Activated T-helper 1 cell treated with anti-CD3 and anti-CD28 coated beads, Interleukin-2, amount 50 U/mL, for 16 hours (primary cell): ENCODE data around the gene DMRT3.

ENCODE experiments used
- DNase-seq, 2 donors: peaks; one replicate each; pipeline ENCODE4 v3.0.0-alpha.2; 2020; ENCODE audit warnings: low read depth in 1 of 2, low spot score in 1 of 2

Gene DMRT3

DNA sequence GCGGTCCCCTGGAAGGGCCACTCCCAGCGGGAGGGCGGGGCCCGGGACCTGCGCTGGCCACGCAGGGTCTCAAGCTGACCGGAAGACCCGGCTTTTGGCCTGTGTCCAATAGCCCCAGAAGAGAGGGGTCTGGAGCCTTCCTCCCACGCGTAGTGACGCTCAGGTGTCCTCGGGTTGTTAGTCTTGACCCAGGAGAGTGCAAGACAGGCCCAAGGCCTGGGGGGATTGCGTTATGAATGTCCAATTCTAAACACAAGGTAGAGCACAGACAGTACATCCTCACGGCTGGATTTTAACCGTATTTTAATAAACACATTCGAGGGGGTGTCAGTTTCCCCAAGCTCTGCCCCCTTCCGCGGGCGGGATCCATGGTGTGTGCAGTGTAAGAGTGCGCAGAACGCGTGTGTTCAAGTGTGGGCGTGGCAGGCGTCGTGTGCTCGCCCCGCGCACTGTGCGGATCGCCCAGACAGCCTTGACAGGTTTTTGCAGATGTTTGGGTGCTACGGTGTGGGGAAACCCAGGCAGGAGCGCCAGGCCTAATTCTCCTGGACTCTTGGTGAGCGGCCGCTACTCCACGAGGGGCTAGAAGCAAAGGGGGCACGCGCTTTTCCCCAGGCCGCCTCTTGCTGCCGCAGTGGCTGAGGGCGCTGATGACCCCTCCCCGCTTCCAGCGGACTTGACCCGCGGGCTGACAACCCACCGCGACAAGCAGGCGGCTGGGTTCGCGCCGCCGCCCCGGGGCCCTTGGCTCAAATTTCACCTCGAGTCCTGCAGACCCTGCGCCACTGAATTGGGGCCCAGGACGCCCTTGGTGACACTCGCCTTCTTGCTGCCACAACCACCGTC lies 6.1 kb upstream of the DMRT3 start:
- DNase-seq: no peak

DNA sequence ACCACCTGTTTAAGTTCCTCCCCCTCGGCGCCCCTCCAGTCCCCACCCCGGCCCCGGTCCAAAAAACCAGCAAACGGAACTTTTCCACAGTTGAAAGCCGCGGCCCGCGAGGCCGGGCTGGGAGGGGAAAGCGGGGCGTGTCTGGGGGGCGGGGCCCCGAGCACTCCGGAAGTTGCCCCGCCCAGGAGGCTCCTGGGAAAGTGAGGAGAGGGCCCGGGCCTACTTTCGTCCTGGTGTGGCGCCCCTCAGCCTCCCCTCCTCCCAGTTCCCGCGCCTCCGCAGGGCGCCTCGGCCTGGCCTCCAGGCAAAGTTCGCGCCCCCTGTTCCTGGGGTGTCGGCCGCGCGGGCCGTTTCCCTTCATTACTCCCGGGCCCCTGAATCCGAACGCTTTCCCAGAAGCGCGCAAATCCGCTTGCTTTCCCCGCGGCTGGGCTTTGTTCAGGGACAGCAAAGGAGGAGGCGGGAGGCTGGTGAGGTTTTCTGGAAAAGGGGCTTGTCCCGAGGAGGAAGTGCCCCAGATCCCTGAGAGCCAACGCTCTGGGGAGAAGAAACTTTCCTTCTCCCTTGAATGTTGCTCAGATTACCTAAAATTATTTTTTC lies 4.5 kb upstream of the DMRT3 start:
- DNase-seq: no peak

DNA sequence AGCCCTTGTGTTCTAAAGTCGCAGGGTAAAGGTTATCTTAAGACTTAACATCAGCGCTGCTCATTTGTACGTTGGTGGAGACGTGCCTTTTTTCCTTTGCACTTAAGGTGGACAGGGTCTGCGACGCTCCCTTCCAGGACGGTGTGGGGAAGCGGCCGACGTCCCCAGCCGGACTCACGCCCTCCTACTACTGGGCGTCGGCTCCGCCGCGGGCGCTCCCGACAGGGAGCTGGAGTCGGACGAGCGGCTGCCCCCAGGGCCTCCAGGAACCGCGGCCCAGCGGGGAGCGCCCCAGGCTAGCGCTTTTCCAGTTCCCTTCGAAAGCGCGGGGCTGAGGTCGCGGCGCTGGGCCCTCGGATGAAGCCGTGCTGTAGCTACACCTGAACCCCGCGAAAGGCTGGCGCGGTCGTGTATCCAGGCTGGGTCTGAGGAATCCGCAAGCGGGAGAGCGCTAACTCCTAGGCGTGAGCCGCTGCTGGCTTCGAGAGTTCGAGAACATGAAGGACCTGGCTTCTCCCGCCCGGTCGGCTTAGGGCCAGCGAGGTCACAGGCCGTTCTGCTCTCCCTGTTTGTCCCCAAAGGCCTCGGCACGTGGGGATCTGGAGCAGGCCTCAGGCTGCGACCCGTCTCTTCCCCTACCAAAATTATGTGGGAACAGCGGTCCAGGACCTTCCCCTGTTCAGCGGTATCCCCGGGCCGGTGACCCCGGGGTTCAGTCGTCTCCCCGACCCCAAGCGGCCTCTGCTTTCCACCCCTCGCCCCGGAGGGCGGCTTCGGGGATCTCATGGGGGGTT lies 3.8 kb upstream of the DMRT3 start:
- no peak for DNase-seq

DNA sequence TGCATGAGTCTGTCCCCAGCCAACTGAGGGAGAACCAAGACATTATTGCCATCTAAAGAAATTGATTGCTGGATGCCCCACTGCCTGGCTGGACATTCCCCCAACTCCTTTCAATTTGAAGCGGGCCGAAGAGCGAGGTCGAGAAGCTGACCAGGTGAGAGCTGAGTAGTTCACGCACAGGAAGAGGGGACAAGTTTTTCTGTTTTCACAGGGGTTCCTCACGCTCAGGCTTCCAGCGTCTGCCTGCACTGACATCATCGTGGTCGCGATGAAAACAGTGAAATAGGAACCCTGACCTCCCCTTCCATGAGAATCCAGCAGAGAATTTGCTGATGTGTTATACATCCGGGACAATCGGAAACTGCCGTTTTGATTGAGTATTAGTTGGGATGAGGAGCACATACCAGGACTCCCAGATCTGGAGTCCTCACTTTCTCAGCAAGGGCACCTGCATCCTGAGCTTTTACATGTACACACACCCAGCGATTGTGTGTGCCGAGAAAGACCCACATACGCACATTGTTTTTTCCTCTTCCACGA lies 3.1 kb upstream of the DMRT3 start:
- DNase-seq: no peak

DNA sequence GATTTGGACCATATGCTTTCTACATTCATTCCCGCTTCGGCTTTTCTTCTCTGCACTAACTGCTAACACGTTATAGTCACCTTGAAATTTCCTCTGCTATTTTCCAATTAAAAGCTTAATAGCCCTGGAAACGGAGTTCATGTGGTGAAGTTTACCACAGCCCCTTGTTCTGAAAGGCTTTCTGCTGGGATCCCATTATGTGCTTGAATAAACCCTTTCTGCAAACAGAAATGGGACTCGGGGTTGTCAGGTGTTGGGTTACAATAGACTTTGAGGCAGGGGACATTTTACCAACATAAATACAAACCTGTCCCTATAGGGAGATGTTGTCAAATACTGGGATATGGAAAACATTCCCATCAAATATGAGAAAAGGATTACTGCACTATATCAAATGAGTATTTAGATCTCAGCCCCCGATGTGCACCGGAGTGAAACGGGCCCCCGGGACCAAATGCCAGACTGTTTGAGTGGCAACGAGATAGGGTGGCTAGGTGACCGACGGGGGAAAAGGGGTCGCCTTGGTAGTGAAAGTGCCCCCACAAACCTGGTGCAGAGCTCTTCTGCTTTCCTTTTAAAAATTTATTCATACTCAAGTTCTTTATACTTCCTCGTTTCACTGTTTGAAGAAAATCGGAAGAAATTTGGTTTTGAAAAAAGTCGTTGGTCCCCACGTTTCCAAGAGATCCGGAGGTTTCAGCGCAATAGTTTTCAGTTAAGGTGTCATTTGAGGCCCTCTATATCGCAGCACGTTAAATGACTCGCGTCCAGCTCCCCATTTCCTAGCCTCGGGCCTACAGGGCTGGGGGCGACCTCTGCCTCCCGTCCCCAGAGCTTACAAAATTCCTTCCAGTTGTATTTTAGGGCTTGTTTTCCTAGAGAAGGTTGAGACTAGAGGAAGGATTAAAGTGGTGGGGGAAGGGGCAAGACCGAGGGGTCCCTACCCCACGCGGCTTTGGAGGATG lies 2.1 kb upstream of the DMRT3 start:
- DNase-seq: no peak

DNA sequence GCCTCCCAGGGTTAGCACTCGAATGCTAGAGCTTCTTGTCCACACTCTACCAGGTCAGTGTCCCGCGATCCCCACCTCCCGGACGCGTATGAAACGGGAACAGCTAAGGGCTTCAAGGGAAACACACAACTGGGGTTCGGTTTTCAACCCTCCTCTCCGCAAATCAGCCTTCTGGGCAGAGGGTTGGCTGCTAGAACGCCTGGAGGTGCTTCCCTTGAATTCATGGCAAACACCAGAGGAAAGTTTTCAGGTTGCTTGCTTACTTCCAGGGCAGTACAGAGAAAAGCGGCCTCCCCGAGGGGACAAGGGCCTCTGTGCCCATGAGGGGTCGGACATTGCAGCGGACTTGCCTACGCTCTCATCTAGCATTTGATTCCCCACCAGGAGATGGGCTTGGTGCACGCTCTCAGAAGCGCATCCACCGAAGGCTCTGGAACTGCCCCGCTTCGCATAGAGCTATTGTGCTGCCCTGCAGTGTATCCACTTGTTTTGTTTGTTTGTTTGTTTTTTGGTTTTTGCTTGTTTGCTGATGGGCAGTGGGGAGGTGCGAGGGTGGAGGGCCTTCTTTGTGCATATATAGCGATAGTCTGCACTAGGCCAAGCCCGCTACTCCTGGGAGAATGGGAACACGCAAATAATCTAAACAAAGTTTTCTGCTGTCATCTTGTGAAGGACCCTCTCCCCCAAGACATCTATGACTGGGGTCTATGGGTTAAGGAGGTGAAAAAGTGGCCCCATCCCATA lies 1.3 kb upstream of the DMRT3 start:
- no peak for DNase-seq

DNA sequence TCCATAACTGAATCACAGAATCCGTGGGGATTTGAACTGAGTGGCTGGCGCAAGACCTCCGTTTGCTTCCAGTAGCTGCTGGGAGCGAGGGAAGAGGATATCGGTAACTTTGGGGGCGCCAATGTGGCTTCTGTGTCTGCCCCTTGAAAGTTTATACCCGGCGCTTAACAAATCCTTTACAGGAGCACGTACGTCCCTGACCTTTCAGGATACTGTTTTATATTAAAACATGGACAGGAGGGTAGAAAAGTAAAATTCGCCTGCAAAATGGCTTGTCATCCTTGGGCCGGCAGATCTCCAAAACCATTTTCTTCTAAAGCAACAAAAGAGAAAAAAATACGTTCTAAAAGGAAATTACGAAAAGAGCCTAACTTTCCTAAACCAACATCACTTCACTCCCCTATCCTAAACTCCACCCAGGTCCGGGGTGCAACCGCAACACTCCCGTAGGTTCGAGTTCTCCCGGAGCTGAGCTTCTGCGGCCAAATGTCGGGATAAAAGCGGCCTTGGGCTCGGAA lies 656 bp upstream of the DMRT3 start:
- DNase-seq: no peak

DNA sequence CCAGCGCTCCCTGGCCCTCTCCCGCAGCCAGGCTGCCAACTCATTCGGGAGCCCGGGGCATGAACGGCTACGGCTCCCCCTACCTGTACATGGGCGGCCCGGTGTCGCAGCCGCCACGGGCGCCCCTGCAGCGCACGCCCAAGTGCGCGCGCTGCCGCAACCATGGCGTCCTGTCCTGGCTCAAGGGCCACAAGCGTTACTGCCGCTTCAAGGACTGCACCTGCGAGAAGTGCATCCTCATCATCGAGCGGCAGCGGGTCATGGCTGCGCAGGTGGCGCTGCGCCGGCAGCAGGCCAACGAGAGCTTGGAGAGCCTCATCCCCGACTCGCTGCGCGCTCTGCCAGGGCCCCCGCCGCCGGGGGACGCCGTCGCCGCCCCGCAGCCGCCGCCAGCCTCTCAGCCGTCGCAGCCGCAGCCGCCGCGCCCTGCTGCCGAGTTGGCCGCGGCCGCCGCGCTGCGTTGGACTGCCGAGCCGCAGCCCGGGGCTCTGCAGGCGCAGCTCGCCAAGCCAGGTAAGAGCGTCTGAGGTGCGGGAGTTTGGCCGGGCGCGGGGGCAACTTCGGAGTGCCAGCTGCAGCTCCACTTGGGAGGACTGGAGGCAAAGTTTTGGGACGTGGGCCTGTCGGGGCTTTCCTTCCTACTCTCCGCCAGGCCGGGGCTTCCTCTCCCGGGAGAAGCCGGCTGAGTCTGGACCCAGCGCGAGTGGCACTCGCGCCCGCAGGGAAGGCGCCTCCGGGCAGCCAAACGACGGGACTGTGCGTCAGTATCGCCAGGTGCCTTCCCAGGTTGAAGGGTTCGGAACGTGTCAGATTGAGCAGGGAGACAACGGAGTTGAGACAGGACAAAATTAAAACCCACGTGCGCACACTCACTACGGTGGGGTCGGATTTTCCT lies 735 bp downstream of the DMRT3 start:
- no peak for DNase-seq

DNA sequence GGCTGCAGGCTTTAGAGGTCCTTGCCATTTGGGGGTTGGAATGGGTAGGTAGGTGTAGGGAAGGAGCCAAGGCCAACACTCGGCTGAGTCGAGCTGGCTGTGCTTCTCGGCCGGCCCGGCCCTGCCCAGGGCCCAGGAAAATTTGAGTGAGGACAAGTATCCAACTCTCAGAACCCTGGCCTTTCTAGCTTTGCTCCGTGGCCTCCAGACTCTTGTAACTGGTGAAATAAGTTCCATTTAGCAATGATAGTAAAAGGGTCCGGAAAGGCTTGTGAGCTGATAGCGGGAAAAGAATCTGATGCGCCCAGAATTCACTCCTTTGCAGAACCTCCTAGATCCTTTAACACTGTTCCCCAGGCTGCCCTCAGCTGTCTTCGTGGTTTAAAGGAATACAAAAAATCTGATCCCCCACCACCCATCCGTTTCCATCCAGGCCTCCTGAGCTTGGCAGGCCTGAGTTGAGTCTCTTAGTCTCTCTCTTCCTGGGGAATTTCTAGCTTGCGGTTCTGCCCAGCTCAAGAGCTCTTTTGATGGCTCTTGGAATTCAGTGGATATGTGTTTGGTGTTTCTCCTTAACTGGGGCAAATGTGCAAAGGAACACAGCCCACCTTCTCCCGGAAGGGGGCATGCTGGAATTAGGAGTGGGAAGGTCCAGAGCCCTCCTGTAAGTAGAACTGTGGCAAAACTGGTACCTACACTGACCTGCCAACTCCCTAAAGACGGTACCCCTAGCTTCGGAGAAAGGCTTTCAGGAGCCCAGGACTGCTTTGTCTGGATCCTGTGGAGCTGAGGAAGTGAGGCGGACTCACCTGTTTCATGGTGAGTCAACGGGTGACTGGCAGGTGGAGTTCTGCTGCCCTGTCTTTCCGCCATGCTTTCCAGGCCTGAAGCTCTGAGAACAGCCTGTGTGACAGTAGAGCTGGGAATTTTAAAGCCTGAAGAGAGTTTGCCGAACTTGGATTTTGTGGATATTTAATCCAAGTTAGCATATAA lies 1.7 kb downstream of the DMRT3 start:
- no peak for DNase-seq

DNA sequence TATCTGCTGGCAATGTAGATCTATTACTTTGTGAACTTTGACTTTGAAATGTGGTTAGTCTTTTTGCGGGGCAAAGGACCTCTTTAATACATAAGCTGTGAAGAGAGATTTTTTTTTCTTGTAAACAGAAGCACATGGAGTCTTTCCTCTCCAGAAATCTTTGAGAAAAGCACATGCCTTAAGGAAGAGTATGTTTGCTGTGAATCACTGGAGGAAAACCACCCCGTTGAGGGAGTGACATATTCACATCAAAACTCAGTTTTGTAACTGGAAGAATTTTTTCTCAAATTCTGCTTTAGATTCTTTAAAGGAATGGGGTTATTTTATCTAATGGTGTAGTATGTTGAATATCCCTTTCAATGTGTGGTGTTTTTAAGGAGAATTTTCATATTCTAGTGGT lies 3.5 kb downstream of the DMRT3 start:
- DNase-seq: no peak

DNA sequence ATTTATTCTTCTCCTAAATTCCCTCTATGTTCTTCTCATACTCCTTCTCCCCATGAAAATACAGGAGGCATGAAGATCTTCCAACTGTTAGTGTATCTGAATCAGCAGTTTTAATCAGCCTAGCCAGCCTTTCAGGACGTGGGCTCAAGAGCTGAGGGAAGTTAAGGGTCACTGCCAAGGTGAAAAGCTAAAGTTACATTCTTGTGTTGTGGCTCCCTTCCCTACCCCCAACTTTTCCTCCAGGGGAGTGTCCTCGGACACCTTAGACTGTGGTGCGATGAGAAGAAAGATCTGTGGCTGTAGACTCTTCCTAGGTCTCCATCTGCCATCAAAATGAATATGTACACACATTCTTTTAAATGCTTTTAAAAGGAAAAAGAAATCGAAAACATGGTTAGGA lies 4.2 kb downstream of the DMRT3 start:
- no peak for DNase-seq

DNA sequence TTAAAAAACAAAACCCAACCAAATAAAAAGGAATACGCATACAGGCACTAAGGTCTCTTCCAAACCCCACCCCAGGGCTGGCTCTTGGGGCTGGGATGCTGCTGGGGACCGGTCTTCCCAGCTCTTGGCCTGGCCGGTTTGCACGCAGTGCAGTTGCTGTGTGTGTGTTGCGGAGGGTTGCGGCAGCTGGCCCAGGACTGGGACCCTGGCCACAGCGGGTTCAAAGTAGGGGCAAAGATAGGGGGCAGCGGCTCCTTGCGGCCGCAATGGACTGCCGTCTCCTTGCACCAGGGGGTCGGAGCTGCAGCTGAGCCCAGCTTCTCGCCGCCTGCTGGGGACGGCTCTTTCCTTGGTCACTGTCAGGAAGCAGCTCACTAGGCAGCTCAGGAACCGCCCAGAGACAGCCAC lies 5.0 kb downstream of the DMRT3 start:
- DNase-seq: no peak

DNA sequence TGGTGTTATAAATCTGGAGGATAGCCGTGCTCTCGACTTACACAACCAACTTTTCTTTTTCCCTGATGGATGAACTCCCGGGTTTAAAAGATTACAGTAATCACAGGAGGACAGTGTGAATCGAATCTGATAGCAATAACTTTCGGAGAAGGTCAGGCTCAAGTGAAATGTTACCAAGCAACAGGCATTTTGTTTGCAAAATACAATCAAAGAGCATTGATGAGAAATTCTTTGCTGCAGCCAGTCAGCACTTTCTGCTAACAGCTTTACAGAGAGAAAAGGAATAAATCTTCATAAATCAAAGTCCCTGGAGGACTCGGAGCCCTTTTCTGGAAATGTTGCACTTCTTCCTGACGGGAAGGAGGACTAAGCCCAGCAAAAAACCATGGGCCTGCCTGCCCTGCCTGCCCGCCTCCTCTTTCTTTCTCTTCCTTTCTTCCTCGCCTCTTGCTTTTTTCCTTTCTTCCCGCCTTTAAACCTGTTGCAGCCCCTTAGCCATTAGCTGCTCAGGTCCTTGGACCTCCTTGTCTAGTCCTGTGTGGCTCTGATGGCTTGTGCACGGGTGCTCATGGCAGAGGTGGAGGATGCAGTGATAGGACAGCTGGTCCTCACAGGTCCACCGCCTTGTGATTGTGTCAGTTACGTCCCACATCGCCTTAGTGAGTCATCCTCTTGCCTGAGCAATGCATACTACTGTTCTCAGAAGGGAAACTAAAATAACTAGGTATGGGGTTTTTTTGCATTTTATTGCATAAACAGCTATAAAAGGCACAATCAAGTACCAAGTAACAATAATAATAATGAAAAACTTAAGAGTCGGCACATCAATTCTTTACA lies 6.2 kb downstream of the DMRT3 start:
- DNase-seq: no peak

DNA sequence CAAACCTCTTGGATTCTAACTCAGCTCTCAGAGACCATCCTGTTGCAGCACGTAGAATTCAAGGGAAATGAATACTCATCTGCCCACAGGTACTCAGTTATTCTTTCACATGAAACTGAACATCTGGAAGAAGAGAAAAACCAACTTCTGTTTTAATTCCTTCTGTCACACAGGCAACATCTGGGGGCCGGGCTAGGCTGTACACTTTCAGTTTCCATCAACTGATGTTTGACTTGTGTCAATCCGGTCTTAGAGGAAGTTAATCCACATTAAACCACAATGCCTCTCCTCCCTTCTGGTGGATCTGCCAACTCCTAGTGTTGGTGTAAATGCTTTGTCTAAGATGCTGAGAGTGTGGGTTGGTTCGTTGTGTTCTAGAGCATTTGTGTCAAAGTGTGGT lies 17.6 kb downstream of the DMRT3 start:
- no peak for DNase-seq

DNA sequence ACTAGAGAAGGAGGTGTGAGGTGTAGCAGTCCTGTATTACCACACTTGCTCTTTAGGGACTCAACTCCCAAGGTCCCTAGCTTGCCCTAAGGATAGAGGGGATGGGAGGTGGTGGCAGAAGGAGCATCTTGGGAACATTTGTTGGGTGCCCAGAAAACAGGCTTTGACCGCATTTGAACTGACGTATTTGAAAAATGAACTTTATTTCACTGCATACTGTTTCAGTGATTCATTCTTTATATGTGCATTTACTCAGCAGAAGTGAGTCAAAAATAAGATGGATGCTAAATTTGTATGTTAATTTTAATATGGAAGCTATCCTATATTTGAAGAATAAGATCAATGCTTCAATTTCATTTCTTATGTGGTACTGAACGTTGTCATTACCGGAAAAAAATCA lies 18.7 kb downstream of the DMRT3 start:
- no peak for DNase-seq

DNA sequence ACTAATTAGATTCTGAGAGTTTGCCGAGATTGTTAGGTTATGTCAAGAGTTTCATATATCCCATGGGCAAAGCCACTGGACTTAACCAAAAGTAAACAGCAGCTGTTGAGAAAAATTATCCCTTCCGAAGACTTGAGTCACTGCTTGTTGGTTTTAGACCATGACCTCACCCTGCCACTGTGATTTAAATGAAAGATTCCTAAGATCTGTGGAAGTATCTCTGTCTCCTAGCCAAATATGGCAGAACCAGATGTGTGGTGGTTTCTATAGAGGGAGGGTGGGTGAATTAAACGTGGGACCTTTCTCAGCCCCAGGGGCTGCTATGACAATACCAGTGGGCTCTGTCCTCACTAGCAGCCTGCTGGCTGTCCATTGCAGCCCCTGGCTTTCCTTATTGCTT lies 19.3 kb downstream of the DMRT3 start:
- DNase-seq: no peak
